ENCODE data around the gene ZNF467.

ZNF467 gene

GRCh38 chr7:149768931-149769330, 4.5 kb downstream of the ZNF467 start:
- H3K27ac ChIP-seq: no peak overlapping the region
- no peak for TF ChIP-seq ZFX (IDR thresholded peaks at IDR 0.05; ENCODE audit: borderline replicate concordance)
- TF ChIP-seq CTCF (IDR thresholded peaks at IDR 0.05): no peak

- no peak for TF ChIP-seq ZFX (IDR thresholded peaks at IDR 0.05; ENCODE audit: borderline replicate concordance)
- no peak for TF ChIP-seq CTCF (IDR thresholded peaks at IDR 0.05)
- no peak overlapping the region; the same call in 1 of the 2 replicates for H3K27ac ChIP-seq
These were observed 6.3 kb downstream of the ZNF467 start for GRCh38 chr7:149767068-149767467.

DNA sequence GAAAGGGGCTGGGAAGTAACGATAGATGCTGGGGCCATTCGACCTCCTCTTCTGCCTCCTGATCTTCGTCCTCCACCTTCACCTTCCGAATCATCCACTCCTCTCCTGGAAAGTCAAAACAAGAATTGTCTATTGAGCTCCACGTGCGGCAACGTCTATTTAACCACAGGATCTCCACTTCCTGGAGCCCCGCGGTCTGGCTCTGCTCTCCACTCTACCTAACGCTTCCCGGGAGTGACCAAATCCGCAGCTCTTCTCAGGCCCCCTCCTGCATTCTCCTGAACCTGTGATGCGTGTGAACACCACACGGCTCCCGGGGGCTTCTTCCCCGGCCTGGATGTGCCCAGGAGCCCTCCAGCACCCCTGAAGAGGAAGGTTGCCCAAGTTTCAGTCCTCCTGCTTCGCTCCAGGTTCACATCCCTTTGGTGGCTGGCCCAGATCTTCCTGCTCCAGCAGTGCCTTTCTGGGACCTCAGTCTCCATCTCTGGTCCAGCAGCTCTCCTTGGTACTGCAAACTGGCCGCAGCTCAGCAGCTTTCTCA, 7.2 kb downstream of the ZNF467 start:
- H3K27ac ChIP-seq: no peak overlapping the region; the same call in 1 of the 2 replicates
- TF ChIP-seq CTCF (IDR thresholded peaks at IDR 0.05): no peak
- TF ChIP-seq ZFX (IDR thresholded peaks at IDR 0.05; ENCODE audit: borderline replicate concordance): no peak

DNA sequence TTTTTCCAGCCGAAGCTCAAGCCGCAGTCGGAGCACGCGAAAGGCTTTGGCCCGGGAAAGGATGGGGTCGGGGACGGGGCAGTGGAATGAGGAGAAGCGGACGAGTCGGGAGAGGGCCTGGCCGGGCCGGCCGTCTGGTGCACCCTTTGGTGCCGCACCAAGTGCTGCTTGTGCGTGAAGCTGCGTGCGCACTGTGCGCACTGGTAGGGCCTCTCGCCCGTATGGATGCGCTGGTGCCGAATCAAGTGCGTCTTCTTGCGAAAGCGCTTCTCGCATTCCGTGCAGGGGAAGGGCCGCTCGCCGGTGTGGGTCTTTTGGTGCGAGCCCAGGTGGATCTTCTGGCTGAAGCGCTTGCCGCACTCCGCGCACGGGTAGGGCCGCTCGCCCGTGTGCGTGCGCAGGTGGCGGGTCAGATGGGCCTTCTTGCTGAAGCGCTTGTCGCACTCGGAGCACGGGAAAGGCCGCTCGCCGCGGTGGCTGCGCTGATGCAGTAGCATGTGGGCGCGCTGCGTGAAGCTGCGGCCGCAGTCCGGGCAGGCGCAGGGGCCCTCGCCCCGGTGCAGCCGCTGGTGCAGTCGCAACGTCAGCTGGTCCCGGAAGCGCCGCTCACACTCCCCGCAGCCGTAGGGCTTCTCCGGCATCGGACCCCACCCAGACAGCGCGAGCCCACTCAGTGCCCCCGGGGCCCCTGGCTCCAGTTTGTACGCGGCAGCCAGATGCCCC, 7.8 kb downstream of the ZNF467 start:
- H3K27ac ChIP-seq: no peak overlapping the region

DNA sequence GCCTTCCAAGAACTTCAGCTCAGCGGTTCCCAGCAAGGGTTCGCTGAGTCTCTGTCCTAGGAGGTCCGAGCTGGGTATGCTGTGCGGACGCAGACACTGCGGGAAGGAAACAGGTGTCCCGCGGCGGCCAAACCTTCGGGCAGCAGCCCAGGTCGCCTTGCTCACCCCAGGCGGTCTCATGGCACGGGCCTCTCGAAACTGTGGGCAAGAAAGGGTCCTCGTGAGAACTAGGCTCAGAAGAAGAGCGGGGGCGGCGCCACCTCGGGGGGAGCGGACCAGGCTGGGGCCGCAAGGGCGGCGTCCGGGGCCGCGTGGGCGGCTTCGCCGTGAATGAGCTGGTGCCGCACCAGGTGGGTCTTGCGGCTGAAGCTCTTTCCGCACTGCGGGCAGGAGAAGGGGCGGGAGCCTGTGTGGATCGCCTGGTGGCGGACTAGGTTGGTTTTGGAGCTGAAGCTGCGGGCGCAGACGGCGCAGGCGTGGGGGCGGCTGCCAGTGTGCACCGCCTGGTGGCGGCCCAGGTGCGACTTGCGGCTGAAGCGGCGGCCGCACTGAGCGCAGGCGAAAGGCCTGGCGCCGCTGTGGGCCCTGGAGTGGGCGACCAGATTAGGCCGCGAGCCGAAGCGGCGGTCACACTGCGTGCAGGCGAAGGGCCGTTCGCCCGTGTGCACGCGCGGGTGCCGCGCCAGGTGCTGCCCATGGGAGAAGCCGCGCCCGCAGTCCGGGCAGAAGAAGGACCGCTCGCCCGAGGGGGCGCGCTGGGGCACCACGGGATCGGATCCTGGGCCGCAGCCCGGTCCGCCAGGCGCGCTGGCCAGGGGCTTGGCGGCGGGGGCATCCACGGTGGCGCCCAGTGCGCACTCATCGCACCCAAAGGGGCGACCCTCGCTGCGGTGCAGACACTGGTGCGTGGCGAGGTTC, 8.6 kb downstream of the ZNF467 start:
- H3K27ac ChIP-seq: no peak overlapping the region
- TF ChIP-seq CTCF (IDR thresholded peaks at IDR 0.05) (no peak), ZFX (IDR thresholded peaks at IDR 0.05; ENCODE audit: borderline replicate concordance) (no peak)

More for the DNA sequence above, 7.8 kb downstream of the ZNF467 start:
- TF ChIP-seq ZFX (IDR thresholded peaks at IDR 0.05; ENCODE audit: borderline replicate concordance) (no peak), CTCF (IDR thresholded peaks at IDR 0.05) (no peak)

- no peak overlapping the region for H3K27ac ChIP-seq
- no peak for TF ChIP-seq CTCF (IDR thresholded peaks at IDR 0.05)
- no peak for TF ChIP-seq ZFX (IDR thresholded peaks at IDR 0.05; ENCODE audit: borderline replicate concordance)
These were observed 9.7 kb downstream of the ZNF467 start for GRCh38 chr7:149763563-149764240.

Data from 22Rv1 (cell line).